ENCODE data around the gene ADO.

The ADO gene

DNA sequence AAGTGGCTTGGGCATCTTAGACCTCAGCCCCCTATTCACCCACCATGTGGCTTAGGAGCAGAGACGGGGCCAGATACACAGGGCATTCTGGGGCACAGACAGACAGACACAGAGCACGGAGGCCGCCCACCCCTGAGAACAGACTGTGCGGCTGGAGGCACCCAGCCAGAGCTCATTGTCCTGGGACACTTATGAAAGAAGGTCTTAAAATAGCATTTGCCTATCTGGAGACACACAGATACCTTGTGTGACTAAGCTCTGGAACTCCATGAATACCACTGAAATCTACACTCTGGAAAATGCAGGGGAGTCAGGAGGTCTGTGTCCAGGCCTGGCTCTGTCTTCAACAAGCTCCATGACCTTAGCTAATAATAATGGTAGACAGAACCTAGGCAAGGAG lies 41.4 kb upstream of the ADO start:
- TF ChIP-seq, protein P1, sequence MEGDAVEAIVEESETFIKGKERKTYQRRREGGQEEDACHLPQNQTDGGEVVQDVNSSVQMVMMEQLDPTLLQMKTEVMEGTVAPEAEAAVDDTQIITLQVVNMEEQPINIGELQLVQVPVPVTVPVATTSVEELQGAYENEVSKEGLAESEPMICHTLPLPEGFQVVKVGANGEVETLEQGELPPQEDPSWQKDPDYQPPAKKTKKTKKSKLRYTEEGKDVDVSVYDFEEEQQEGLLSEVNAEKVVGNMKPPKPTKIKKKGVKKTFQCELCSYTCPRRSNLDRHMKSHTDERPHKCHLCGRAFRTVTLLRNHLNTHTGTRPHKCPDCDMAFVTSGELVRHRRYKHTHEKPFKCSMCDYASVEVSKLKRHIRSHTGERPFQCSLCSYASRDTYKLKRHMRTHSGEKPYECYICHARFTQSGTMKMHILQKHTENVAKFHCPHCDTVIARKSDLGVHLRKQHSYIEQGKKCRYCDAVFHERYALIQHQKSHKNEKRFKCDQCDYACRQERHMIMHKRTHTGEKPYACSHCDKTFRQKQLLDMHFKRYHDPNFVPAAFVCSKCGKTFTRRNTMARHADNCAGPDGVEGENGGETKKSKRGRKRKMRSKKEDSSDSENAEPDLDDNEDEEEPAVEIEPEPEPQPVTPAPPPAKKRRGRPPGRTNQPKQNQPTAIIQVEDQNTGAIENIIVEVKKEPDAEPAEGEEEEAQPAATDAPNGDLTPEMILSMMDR (IDR thresholded peaks at IDR 0.05; ENCODE audit: low read depth, low read length) = no peak
- H3K4me3 ChIP-seq (ENCODE audit: low read depth, low read length) = no peak overlapping the region

DNA sequence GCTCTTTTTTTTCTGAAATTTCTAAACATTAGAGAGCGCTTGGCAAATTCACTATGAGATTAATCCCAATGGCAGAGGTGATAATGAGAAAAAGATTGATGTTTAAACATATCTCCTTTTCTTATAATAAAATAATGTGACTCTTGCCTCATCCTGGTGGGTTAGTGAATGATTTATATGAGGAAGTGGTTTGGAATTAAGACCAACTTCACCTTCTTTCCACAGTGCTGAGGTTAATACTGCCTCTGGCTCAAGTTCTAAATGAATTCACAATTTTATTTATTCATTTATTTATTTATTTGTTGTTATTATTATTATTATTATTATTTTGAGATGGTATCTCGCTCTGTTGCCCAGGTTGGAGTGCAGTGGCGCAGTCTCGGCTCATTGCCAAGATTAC lies 40.5 kb upstream of the ADO start:
- no peak overlapping the region for H3K4me3 ChIP-seq (ENCODE audit: low read depth, low read length)
- TF ChIP-seq, protein P1 (IDR thresholded peaks at IDR 0.05; ENCODE audit: low read depth, low read length) = no peak

DNA sequence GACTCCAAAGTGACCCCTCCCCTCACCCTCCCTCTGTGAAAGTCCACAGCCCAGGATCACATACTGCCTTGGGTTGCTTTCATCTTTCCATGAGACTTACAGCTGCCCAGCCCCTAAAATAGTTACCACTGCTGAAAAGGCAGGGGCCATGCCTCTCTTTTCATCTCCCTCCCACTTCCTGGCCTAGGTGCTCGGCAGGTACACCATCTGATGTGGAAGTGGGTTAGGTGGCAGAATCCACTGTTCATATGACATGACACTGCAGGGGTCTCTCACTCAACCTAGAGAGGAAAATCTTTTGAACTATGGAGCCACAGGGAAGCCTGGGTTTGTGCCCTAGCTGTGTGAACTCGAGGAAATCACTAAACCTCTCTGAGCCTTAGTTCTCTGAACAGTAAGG lies 38.8 kb upstream of the ADO start:
- no peak overlapping the region for H3K4me3 ChIP-seq (ENCODE audit: low read depth, low read length)
- TF ChIP-seq, protein P1 (IDR thresholded peaks at IDR 0.05; ENCODE audit: low read depth, low read length) = no peak

DNA sequence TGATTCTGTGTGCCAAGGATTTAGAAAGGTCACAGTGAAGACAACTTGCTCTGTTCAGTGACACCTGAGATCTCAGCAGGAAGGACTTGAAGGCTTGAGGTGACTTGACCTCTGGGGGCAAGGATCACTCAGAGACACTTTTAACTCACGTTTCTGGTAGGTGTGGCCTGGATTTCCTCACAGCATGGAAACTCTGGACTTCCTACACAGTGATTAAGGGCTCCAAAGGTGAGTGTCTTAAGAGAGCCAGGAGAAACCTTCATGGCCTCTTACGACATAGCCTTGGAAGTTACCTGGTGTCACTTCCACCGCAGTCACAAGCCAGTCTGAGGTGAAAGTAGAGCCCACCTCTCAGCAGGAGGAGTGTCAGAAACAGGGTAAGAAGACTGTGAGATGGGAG lies 38.1 kb upstream of the ADO start:
- no peak overlapping the region for H3K4me3 ChIP-seq (ENCODE audit: low read depth, low read length)
- TF ChIP-seq, protein P1 (IDR thresholded peaks at IDR 0.05; ENCODE audit: low read depth, low read length) = no peak

DNA sequence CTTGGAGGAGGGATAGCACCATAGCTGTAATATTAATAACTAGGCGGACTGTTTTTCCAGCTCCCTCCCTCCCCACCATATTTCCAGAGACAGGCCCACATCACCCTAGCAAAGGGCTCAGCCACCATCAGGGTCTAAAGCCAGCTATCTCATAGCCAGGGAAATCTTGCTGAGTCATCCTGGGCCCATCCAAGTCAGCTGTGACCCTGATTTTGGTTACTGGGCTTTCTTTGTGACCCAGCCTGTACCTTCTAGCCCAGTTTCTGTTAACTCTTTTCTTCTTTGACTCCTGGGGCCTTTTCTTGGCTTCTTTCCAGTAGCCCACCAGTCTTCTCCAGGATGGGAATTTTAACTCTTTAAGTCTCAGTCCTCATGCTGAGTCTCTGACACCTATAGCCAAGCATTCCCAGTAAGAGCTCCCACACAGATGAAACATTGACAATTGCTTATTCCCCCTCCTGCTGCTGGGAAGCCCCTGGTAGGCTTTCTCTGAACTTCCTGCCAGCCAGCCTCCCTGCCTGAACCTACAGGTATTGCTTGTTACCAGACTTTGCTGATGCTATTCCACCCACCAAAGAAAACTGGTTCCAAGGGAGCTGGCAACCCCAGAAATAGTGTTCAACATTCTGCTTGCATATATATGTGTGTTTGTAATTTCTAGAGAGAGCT lies 34.8 kb upstream of the ADO start:
- TF ChIP-seq, protein P1 (IDR thresholded peaks at IDR 0.05; ENCODE audit: low read depth, low read length) = no peak

DNA sequence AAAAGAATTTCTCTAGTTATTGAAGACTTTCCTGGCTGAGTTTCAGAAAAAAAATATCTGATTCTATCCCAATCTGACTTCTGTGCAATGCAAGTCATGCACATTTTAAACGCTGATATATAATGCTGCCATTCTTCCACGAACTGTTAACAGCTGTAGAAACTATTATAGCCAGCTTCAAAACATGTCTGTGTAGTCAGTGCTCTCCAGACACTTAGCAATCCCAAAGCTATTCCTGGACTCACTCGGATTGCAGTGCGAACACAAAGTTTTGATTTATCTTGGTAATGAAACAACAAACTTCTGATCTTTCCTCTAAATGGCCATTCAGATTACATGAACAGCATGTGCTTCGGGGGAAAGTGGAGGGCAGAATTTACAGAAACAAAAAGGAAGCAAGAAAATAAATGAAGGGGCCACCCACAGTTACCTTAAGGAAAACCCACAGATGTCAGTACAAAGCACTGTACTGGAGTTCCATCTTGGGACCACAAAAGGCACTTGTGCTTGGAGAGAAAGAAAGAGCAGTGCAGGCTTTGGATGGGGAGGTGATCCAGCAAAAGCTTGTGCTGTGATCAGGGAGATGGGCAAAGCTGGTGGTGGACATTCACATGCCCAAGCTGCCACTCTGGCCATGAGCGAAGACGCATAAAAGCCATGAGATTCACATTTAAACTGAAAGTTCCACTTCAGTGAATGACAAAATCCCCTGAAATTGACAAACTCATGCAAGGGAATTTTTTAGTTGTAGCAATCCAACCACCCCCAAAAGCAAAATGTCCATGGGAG lies 32.1 kb upstream of the ADO start:
- TF ChIP-seq, protein P1 (IDR thresholded peaks at IDR 0.05; ENCODE audit: low read depth, low read length) = no peak

More for the DNA sequence above, 34.8 kb upstream of the ADO start:
- H3K4me3 ChIP-seq (ENCODE audit: low read depth, low read length) = no peak overlapping the region

DNA sequence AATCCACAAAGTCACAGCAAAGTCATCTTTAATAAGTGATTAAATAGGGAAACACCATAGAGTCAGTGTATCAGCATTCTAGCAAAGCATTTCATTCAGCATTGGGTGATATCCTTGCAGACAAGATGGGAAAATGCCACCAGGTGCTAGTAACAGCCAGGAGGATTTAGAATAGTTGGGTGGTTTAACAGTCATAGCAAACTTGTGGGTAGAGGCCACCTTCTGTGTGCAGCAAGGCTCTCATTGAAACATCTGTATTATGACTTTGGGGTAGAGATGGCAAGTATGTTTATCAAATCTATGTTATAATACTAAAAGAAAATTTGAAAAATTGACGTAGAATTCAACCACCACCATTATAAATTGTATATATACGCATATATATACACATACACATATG lies 26.4 kb upstream of the ADO start:
- TF ChIP-seq, protein P1 (IDR thresholded peaks at IDR 0.05; ENCODE audit: low read depth, low read length) = no peak
- H3K4me3 ChIP-seq (ENCODE audit: low read depth, low read length) = no peak overlapping the region

More for the DNA sequence above, 32.1 kb upstream of the ADO start:
- H3K4me3 ChIP-seq (ENCODE audit: low read depth, low read length) = no peak overlapping the region

Data from WI38 (cell line).